GM18870 (cell line): Measurements from ENCODE around the gene PRIM2.
"Not testable (repeated sequence)": the region's sequence is repeated elsewhere in the genome, so short reads cannot be mapped to it uniquely, and the experiment has no call there.

Experiments used
- ATAC-seq: cut with Tn5 transposase; IDR thresholded peaks from one replicate; pipeline ENCODE4 v1.9.1; 2021; ENCODE audit warnings: moderate library complexity; ENCODE audit not compliant: unreplicated experiment

PRIM2 gene

DNA sequence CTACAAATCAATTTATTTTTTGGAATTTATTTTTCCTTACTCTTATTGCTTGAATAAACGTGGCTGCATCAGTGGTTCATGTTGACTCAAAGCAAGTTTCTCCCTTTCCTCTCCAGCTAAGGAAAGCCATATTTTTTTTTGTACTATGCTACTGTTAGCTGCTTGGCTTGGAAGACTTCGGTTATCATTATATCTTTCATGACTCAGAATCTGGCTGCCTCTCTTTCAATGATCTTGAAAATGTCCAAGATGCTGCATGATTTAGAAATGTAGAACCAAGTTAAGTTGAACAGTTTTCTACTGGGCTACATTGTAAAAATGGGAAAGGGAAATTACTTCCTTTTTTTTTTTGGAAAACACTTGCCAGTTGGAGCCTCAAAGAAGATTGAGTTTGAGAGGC, 44.9 kb downstream of the PRIM2 start:
- ATAC-seq: not testable (repeated sequence)

DNA sequence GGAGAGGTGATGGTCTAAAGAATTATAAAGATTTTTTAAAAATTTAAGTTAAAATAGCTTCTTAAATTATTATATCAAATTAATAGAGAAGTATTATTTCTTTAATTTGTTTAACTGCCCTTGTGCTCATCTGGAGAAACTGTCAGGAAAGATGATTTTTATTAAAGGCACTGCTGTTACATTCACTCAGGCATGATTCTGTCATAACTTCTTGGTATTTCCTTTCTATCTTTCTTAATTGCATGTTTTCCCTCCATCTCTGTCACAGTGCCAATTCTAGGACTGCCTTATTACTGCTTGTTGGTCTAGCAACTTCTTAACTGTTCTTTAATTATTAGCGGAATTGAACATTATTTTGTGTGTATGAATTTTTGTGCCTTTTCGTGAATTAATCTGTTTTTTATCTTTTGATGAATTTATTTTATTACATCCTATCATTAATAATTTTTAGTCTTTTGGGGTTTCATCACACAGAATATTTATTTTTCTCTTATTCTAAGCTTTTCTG, 47.7 kb downstream of the PRIM2 start:
- not testable (repeated sequence) for ATAC-seq

DNA sequence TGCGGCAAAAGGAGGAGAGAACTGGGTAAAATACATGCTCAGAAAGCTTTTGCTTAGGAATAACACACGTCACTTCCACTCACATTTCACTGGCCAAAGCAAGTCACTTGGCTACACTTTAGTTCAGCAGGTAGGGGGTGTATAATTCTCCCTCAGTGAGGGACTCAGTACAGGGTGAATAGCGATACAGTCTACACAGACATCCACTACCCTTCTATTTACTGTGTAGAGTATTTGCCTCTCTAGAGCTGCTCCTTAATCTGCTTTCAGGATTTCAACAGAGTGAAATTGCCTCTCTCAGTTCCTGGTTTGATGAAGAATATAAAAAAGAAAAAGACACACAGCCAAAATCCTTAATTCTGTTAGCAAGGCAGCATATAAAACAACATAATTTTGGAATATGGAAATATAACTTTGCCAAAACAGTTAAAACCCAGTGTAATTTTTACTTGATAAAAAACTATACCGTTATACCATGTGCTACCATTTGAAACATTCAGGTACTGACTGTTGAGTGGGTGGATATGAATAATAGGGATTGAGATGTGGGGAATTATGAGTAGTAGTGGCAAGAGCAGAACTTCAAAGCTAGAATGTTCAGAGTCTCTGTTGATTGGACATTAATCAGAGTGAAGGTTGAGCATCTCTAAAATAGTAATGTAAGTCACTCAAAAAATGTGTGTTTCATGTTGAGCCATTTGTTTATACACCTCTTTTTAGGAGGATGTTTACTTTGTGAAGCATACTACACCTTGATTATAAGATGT, 51.7 kb downstream of the PRIM2 start:
- ATAC-seq: not testable (repeated sequence)

DNA sequence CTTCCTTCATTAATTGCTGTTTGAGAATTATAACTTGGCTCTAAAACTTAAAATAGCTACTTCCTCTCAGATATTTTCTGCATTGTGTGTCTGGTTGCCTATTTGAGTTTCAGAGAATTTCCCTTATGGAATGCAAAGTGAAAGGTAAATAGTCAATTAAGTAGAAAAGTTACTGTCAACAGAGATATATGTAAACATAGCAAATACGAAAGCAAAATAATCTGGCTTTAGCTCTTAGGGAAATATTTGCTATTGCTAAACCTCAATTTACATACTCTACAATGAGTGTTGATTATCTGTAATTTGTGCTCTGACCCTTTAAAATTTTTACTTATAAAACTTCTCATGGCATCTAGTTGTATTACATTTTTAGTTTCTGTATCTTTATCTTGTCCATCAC, 54.3 kb downstream of the PRIM2 start:
- not testable (repeated sequence) for ATAC-seq

DNA sequence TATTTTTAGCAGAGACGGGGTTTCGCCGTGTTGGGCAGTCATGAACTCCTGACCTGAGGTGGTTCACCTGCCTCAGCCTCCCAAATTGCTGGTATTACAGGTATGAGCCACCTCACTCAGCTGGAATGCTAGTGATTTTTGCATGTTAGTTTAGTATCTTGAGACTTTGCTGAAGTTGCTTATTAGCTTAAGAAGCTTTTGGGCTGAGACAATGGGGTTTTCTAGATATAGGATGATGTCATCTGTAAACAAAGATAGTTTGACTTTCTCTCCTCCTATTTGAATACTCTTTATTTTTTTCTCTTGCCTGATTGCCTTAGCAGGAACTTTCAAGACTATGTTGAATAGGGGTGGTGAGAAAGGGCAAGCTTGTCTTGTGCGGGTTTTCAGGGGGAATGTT, 57.3 kb downstream of the PRIM2 start:
- not testable (repeated sequence) for ATAC-seq

DNA sequence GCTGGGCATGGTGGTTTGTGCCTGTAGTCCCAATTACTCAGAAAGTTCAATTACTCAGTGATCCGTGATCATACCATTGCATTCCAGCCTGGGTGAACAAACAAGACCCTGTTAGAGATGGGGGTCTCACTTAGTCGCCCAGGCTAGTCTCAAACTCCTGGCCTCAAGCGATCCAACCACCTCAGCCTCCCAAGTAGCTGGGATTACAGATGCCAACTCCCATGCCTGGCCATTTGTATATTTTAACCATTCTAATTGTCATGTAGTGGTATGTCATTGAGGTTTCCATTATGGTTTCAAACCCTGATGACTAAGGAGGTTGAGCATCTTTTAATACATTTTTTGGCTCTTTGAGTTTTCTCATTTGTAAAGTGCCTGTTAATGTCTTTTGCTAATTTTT, 58.7 kb downstream of the PRIM2 start:
- ATAC-seq: not testable (repeated sequence)

DNA sequence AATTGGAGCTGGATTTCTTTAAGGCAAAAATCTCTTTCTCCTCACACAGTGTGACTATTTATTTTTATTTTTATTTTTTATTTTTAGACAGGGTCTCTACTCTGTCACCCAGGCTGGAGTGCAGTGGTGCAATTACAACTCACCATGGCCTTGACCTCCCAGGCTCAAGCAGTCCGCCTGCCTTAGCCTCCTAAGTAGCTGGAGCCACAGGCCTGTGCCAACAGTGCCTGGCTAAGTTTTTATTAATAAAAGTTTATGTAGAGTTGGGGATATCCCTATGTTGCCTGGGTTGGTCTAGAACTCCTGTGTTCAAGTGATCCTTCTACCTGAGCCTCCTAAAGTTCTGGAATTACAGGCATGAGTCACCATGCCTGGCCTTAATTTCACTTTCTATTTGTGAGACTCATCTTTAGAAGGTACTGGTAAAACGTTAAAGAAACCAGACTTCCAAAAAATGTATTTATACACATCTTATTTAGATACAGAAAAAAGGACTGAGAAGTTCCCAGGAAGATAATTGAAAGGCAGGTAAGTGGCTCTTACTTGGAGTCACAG, 71.7 kb downstream of the PRIM2 start:
- peak; percentile 54 for ATAC-seq

DNA sequence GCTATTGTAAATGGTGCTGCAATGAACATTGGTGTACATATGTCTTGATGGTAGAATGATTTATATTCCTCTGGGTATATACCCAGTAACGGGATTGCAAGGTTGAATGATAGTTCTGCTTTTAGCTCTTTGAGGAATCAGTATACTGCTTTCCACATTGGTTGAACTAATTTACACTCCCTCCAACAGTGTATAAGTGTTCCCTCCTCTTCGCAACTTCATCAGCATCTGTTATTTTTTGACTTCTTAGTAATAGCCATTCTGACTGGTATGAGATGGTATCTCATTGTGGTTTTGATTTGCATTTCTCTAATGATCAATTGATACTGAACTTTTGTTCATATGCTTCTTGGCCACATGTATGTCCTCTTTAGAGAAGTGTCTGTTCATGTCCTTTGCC, 73.4 kb downstream of the PRIM2 start:
- ATAC-seq: not testable (repeated sequence)

DNA sequence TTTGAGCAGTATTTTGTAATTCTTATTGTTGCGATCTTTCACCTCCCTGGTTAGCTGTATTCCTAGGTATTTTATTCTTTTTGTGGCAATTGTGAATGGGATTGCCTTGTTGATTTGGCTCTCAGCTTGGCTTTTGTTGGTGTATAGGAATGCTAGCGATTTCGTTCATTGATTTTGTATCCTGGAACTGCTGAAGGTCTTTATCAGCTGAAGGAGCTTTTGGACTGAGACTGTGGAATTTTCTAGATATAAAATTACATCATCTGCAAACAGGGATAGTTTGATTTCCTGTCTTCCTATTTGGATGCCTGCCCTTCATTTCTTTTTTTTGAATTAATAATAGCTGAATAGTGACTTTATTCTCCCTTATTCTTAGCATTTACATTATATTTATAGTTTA, 74.6 kb downstream of the PRIM2 start:
- not testable (repeated sequence) for ATAC-seq

DNA sequence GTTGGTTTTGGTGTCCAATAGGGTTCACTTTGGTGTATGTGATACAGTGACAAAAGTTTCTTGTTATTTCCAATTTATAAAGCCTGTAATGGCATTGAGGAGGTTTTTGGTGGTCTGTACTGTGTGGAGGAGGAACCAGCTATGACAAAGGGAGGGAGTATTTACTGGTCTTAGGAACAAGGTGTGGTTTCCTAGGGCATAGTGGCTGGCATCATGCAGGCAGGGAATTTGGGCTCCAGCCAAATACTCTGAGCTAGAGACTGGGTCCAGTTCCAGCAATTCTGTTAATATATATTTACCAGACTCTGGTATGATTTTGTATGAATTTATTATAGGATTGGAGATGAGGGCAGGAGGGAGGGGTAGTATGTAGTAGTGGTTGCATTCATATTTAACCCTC, 101.9 kb downstream of the PRIM2 start:
- ATAC-seq: not testable (repeated sequence)

DNA sequence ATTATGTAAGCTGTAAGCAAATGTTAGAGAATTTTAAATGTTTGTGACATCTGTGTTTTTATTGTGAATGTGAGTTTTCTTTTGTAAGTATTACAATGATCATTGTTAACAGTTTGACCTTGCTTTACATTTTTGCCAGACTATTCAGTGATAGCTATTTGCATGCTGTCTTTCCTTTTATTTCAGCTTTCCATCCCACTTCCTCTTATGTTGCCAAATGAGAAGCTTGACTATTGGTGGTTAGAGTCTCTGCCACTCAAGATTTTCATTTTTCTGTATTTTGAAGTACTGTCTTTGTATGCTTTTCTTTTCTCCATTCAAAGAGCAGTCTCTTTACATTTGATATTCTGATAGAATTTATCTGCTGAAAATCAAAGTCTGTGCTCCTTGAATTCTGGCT, 104.1 kb downstream of the PRIM2 start:
- ATAC-seq: no peak

DNA sequence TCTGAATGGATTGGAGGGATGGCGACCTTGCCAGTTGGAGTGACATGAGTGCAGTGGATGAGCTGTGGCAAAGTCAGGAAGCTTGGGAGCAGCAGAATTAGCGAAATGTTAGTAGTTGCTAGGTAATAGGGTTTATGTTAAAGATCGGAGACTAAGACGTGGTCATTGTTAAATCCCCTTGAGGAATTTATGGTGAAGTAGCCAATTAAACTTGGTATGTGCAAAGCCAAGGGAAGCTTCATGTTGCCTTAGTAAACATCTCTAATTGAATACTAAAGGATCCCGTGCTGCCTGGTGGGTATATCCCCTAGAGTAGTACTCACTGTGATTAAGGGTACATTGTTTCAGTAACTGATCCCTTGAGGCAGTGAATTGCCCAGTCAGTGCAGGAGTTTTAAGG, 106.0 kb downstream of the PRIM2 start:
- ATAC-seq: no peak

DNA sequence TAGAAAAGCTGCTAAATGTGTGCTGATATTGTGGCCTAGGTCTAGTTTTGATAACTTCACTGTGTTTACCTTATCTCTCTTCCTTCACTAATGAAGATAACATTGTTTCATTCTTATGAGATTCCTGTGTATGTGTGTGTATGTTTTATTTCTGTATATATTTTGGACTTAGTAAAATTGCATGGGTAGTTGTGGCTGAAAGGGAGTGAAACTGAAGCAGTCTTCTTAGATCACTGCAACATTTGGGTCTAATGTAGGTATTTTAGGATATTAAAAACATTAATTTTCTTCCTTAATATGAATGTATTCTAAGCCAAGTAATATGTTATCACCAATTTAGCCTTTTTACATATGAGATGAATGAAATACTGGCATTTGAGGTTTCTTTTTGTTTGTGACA, 114.3 kb downstream of the PRIM2 start:
- not testable (repeated sequence) for ATAC-seq

DNA sequence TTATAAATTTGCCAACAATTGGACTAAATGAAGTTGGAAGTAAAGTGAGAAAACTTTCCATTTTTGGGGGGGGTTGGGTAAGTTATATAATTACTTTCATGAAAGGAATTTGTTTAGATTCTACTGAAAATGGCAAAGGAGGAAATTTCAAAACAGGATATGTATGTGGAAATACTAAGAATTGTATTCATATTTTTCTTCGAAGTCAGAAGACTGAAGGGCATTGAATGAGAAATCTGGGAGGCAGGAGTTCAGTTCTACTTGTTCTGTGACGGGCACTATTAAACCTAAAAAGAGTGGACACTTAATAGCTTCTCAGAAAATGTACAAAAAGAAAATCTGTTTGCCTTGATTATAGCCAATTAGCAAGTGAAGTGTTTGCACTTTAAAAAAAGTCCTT, 114.7 kb downstream of the PRIM2 start:
- no peak for ATAC-seq

DNA sequence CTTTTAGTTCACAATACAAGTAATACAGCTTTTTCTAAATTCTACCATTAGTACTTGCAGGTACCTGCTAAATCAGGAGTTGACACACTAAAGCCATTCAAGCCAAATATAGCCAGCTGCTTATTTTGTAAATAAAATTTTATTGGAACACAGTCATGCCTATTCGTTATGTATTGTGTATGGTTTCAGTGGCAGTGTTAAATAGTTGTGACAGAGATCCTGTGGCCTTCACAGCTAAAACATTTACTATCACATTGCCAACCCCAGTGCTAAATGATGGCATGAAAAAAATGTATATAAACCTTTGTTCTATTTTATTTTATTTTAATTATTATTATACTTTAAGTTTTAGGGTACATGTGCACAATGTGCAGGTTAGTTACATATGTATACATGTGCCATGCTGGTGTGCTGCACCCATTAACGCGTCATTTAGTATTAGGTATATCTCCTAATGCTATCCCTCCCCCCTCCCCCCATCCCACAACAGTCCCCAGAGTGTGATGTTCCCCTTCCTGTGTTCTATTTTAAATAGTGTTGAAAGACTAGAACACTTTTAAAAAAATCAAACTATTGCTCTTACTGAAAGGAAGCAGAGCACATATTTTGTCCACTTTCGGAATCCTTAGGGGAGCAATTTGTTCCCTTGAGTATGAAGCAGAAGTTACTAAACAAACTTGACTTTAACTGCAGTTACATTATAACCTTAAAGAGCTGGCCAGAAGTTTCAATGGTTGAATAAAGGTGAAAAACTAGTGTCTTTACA, 115.7 kb downstream of the PRIM2 start:
- ATAC-seq: peak; percentile 70

DNA sequence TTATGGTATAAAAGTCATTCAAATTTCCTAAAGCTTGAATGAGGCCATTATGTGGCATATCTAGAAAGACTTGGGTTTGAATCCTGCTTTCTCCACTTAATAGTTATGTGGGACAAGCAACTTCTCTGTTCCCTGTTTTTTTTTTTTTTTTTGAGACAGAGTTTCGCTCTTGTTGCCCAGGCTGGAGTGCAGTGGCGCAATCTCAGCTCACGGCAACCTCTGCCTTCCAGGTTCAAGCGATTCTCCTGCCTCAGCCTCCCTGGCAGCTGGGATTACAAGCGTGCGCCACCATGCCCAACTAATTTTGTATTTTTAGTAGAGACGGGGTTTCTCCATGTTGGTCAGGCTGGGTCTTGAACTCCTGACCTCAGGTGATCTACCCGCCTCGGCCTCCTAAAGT, 116.4 kb downstream of the PRIM2 start:
- ATAC-seq: not testable (repeated sequence)

DNA sequence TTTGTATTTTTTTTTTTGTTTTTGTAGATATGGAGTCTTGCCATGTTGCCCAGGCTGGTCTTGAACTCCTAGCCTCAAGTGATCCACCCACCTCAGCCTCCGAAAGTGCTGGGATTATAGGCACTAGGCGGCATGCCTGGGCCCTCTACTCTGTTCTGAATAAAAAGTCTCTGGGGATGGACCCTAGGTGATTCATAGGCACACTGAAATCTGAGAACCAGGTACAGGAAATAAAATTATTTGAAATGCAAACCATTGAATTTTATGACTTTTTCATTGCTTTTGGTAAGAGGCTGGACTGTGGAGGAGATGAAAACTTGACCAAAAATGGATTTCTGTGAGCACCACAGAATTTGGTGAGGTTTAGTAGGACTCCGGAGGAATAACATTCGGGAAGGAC, 117.5 kb downstream of the PRIM2 start:
- ATAC-seq: no peak

DNA sequence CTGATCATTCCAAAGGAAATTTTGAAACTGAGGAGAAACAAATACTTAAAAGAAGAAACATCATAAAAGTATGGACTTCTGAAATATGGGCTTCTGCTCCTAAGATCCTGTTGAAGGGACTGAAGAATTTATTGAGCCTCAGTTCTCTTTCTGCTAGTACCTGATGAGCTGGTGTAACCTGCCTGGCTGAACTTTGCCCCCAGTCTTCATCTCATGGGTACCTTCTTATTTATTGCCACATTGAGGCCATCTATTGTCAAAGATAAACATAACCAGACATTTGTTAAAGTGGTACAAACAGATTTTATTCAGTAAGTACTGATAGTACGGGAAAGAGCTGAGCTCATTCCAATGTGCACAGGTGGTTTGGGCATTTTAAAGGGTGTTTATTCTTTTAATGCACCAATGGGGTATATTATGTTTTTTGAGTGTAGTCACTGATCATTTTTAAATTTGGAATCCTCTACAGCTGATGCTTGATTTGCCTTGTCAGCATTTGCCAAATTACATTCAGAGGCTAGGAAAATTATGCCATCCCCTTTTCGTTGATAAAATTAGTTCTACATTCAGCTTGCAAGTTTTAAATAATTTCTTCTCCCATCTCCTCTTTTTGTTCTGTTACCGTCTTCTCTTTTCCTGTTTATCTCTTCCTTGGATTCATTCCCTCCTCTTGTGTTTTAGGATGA, 118.2 kb downstream of the PRIM2 start:
- ATAC-seq: no peak

DNA sequence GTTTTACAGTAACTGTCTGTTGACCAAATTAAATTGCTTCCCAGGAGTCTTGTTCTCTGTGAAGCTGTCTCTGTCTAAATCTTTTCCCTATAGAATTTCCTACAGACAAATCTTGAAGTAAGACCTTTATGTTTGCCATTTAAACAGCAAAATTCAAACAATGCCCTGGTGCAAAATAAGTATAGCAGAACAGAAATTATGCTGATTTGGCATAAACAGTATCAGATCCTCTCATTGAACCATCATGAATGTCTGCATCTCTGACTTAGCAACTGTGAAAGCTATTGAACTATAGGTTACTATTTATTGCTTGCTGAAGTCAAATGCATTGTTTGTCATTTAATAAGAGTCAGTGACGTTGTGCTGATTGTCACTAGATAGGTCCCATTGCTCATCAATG, 123.3 kb downstream of the PRIM2 start:
- not testable (repeated sequence) for ATAC-seq

DNA sequence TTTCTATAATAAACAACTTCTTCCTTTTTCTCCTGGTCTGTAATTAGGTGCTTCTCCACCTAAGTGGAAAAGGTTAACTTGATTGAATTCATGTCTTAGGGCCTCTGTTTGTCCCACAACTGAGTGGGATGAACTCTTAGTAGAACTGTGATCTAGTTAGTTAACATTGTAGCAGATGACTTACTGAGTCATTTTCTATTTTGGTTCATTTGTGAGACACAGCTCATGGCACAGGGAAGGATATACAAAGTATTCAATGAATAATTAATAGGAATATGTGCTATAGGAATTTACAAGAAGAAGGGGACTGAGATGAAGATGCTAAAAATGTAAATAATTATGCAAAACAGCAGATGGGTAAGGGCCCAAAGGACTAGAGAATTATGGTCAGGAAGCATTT, 124.7 kb downstream of the PRIM2 start:
- ATAC-seq: not testable (repeated sequence)

DNA sequence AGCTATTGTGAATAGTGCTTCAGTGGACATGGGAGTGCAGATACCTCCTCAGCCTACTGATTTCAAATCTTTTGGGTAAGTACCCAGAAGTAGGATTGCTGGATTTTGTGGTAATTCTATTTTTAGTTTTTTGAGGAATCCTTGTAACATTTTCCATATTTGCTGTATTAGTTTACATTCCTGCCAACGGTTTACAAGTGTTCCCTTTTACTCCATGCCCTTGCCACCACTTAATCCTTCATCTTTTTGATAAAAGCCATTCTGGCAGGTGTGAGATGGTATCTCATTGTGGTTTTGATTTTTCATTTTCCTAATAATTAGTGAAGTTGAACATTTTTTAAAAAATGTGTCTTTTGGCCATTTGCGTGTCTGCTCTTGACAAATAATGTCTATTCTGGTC, 125.8 kb downstream of the PRIM2 start:
- not testable (repeated sequence) for ATAC-seq
